A673 (cell line): ENCODE measurements around the gene OR10P1.

Experiments
- EZH2 ChIP-seq: fragments of 200-600 bp; sonication (generic); IDR thresholded peaks from 2 replicates; pipeline ENCODE4 v1.6.1; 2017; ENCODE audit warnings: borderline replicate concordance, low read depth, mild to moderate bottlenecking, mixed read lengths, antibody characterized with exemption, low read length; ENCODE audit not compliant: poor library complexity, severe bottlenecking
- TF ChIP-seq, protein P1 (sequence below): fragments of 300-800, 200-600 bp; sonication (generic); conservative IDR thresholded peaks from 2 replicates; pipeline ENCODE4 v1.5.1; 2017; ENCODE audit warnings: low read depth, mild to moderate bottlenecking, antibody characterized with exemption, low read length, moderate library complexity, mixed read lengths

DNA sequence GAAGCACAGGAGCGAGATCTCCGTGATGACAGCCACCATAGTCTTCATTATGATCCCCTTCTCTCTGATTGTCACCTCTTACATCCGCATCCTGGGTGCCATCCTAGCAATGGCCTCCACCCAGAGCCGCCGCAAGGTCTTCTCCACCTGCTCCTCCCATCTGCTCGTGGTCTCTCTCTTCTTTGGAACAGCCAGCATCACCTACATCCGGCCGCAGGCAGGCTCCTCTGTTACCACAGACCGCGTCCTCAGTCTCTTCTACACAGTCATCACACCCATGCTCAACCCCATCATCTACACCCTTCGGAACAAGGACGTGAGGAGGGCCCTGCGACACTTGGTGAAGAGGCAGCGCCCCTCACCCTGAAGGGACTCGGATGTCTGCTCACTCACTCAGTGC is 775 bp downstream of the OR10P1 start:
- TF ChIP-seq, protein P1, sequence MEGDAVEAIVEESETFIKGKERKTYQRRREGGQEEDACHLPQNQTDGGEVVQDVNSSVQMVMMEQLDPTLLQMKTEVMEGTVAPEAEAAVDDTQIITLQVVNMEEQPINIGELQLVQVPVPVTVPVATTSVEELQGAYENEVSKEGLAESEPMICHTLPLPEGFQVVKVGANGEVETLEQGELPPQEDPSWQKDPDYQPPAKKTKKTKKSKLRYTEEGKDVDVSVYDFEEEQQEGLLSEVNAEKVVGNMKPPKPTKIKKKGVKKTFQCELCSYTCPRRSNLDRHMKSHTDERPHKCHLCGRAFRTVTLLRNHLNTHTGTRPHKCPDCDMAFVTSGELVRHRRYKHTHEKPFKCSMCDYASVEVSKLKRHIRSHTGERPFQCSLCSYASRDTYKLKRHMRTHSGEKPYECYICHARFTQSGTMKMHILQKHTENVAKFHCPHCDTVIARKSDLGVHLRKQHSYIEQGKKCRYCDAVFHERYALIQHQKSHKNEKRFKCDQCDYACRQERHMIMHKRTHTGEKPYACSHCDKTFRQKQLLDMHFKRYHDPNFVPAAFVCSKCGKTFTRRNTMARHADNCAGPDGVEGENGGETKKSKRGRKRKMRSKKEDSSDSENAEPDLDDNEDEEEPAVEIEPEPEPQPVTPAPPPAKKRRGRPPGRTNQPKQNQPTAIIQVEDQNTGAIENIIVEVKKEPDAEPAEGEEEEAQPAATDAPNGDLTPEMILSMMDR, result no peak
- TF ChIP-seq EZH2, result no peak
